NCI-H2196 (cell line): ENCODE data around the gene SWSAP1.

ENCODE experiments used
- DNase-seq: peaks from one replicate; lab custom pipeline; 2025; ENCODE audit not compliant: unreplicated experiment; lab: John Stamatoyannopoulos, UW

Gene SWSAP1

GRCh38 chr19:11408591-11408990 lies 34.1 kb downstream of the SWSAP1 start:
- DNase-seq, result no peak

GRCh38 chr19:11410682-11411081 lies 36.2 kb downstream of the SWSAP1 start:
- no peak for DNase-seq

- DNase-seq, result no peak
Observed at GRCh38 chr19:11414544-11414943, 40.1 kb downstream of the SWSAP1 start.

GRCh38 chr19:11416346-11417052 lies 42.0 kb downstream of the SWSAP1 start:
- DNase-seq, result no peak

GRCh38 chr19:11418094-11418548 lies 43.7 kb downstream of the SWSAP1 start:
- DNase-seq, result no peak

- DNase-seq, result peak; percentile 65
Observed at GRCh38 chr19:11418549-11419506, 44.4 kb downstream of the SWSAP1 start, which contains the start of gene RGL3. Gene RGL3, minus strand, starts transcription at chr19:11419314. Its CDS starts 36 bp downstream, at chr19:11419278.

GRCh38 chr19:11420429-11421370 lies 46.2 kb downstream of the SWSAP1 start:
- DNase-seq, result no peak

- no peak for DNase-seq
Observed at GRCh38 chr19:11421371-11422098, 47.1 kb downstream of the SWSAP1 start.

- DNase-seq, result no peak
Observed at GRCh38 chr19:11422163-11423065, 47.9 kb downstream of the SWSAP1 start.

- DNase-seq, result no peak
Observed at GRCh38 chr19:11423164-11423790, 48.8 kb downstream of the SWSAP1 start.

- DNase-seq, result no peak
Observed at GRCh38 chr19:11423791-11424181, 49.3 kb downstream of the SWSAP1 start.
